K562 (cell line): ENCODE results near the gene TNIP1. TPM values are rescaled to one million over a fixed set of nuclear protein-coding genes. Genes with fewer than 3 reads are reported as not detected.

Experiments used
- BHLHE40 ChIP-seq: IDR thresholded peaks from 2 replicates; pipeline ENCODE4 v1.6.1; 2011; ENCODE audit warnings: low read length, improper control_type of control experiment
- CBFA2T3 ChIP-seq: fragments of 450-650 bp; IDR thresholded peaks from 2 replicates; pipeline ENCODE4 v1.6.1; 2017
- ETV6 ChIP-seq, 3 experiments: fragments of 150-350 bp in 1 of 3; sonication (generic) in 1 of 3; formaldehyde crosslinking in 1 of 3; IDR thresholded peaks; 2 replicates each; pipeline versions ENCODE4 v1.6.1 to v1.8.0; 2014 to 2022; ENCODE audit warnings: borderline replicate concordance in 2 of 3, low read depth in 2 of 3, antibody characterized with exemption in 1 of 3, low read length in 1 of 3, mild to moderate bottlenecking in 1 of 3, missing genetic modification reagents in 1 of 3
- FIP1L1 ChIP-seq: fragments of 200-400 bp; formaldehyde crosslinking; IDR thresholded peaks from 2 replicates; pipeline ENCODE4 v1.6.1; 2018; ENCODE audit warnings: mild to moderate bottlenecking, low read depth, low read length; ENCODE audit not compliant: poor library complexity, severe bottlenecking
- GMEB1 ChIP-seq: fragments of 250-450 bp; sonication (Bioruptor Pico); IDR thresholded peaks from 2 replicates; pipeline ENCODE4 v1.4.0; 2020; ENCODE audit warnings: mild to moderate bottlenecking
- GTF2E2 ChIP-seq: fragments of 200-800 bp; sonication (Bioruptor generic); IDR thresholded peaks from 2 replicates; pipeline ENCODE4 v1.6.1; 2016; ENCODE audit warnings: missing genetic modification characterization, missing compliant biosample characterization
- KLF1 ChIP-seq: fragments of 450-650 bp; IDR thresholded peaks from 2 replicates; pipeline ENCODE4 v1.6.1; 2016; ENCODE audit warnings: missing genetic modification characterization, missing compliant biosample characterization
- MBD2 ChIP-seq: sonication (generic); IDR thresholded peaks from 2 replicates; pipeline ENCODE4 v1.6.1; 2016; ENCODE audit warnings: low read depth, borderline replicate concordance
- MXI1 ChIP-seq: IDR thresholded peaks from 2 replicates; pipeline ENCODE4 v1.6.1; 2011; ENCODE audit warnings: low read depth, mild to moderate bottlenecking, improper control_type of control experiment, low read length
- NEUROD1 ChIP-seq: fragments of 150-350 bp; IDR thresholded peaks from 2 replicates; pipeline ENCODE4 v1.6.1; 2014; ENCODE audit warnings: borderline replicate concordance, low read length, low read depth; ENCODE audit not compliant: partially characterized antibody
- RUNX1 ChIP-seq: sonication (generic); IDR thresholded peaks from 2 replicates; pipeline ENCODE4 v1.6.1; 2016; ENCODE audit warnings: antibody characterized with exemption, low read depth
- SMAD4 ChIP-seq: fragments of 250-450 bp; sonication (Bioruptor Pico); conservative IDR thresholded peaks from 2 replicates; pipeline ENCODE4 v1.8.0; 2021; ENCODE audit warnings: inconsistent platforms, mild to moderate bottlenecking, moderate library complexity
- SMC3 ChIP-seq: conservative IDR thresholded peaks from 2 replicates; pipeline ENCODE4 v1.6.1; 2011; ENCODE audit warnings: low read depth, low read length, improper control_type of control experiment; ENCODE audit not compliant: insufficient read depth
- TAF7 ChIP-seq: fragments of 450-650 bp; IDR thresholded peaks from 2 replicates; pipeline ENCODE4 v1.6.1; 2016; ENCODE audit warnings: missing genetic modification characterization, missing compliant biosample characterization
- XRCC5 ChIP-seq: fragments of 200-400 bp; formaldehyde crosslinking; IDR thresholded peaks from 2 replicates; pipeline ENCODE4 v1.6.1; 2017; ENCODE audit warnings: low read depth, mild to moderate bottlenecking, low read length
- ZBED1 ChIP-seq: IDR thresholded peaks from 2 replicates; pipeline ENCODE4 v1.6.1; 2014
- ZBTB7A ChIP-seq: IDR thresholded peaks from 2 replicates; pipeline ENCODE4 v1.6.1; 2011; ENCODE audit warnings: low read depth, mild to moderate bottlenecking, low read length, moderate library complexity, borderline replicate concordance; ENCODE audit not compliant: control insufficient read depth
- ZNF518B ChIP-seq: fragments of 250-450 bp; sonication (Bioruptor Pico); IDR thresholded peaks from 2 replicates; pipeline ENCODE4 v1.5.0; 2021; ENCODE audit warnings: mild to moderate bottlenecking, moderate library complexity
- polyA plus RNA-seq, 8 experiments: library from polyadenylated mRNA; depleted of rRNA in 4 of 8; stranded (reverse) in 5 of 8; unstranded in 3 of 8; fragments of >200 nt; fragmentation: Nextera tagmentation in 2 of 8; fragmentation: Illumina TruSeq in 1 of 8; extraction: Ambion mirVana in 2 of 8; extraction: Trizol in 1 of 8; gene quantifications; 2 replicates each; pipeline versions ENCODE4 v1.2.1 to v1.2.3, GENCODE V29; 2011 to 2014; ENCODE audit warnings: inconsistent platforms in 1 of 8, missing spikeins in 1 of 8
- total RNA-seq, 7 experiments: library from RNA; depleted of rRNA in 6 of 7; stranded (reverse); fragments of >200 nt in 6 of 7; fragmentation: Illumina TruSeq in 2 of 7; extraction: Trizol in 2 of 7; gene quantifications; 2 replicates each; pipeline versions ENCODE4 v1.2.1 to v1.2.3, GENCODE V29; 2011 to 2021; ENCODE audit warnings: low replicate concordance in 1 of 7
- TF ChIP-seq, protein P1 (sequence below): fragments of 250-450 bp; sonication (Bioruptor Pico); IDR thresholded peaks from 2 replicates; pipeline ENCODE4 v1.5.0; 2021

Gene TNIP1
- total and polyA plus RNA-seq, 9 of the 15 experiments (the other 6 are each of a cell fraction or from before 2014, with no cell fraction given): 0.46 to 41.0 (median 24.6) TPM

- peak; percentile 25 for TF ChIP-seq NEUROD1
- TF ChIP-seq CBFA2T3: no peak
- TF ChIP-seq BHLHE40: peak; percentile 48
- TF ChIP-seq ETV6 (IDR thresholded peaks at IDR 0.05; ENCODE audit: borderline replicate concordance in 1 of 2, low read depth in 2 of 2, low read length in 1 of 2): 0 out of 4 replicates have a peak, but pooled peaks of 1 of the 2 experiments have one; percentile 15
- TF ChIP-seq ETV6 (CRISPR knock-in tag; IDR thresholded peaks at IDR 0.05; ENCODE audit: borderline replicate concordance): no peak
- TF ChIP-seq GMEB1 (CRISPR knock-in tag): peak; percentile 80
- peak; percentile 25; the same call in 1 of the 2 replicates for TF ChIP-seq TAF7 (tag)
- TF ChIP-seq KLF1 (tag): peak; percentile 87
- TF ChIP-seq GTF2E2 (tag): peak; percentile 79
- peak; percentile 86; the same call in 1 of the 2 replicates for TF ChIP-seq ZBTB7A
- 0 out of 2 replicates have a peak, but pooled peaks have one; percentile 21 for TF ChIP-seq ZBED1
- TF ChIP-seq MBD2: peak; percentile 55; the same call in 1 of the 2 replicates
- TF ChIP-seq MXI1: 0 out of 2 replicates have a peak, but pooled peaks have one; percentile 49
- TF ChIP-seq RUNX1: no peak
- TF ChIP-seq XRCC5: peak; percentile 37; the same call in 1 of the 2 replicates
- peak; percentile 90 for TF ChIP-seq SMAD4 (CRISPR knock-in tag)
- 0 out of 2 replicates have a peak, but pooled peaks have one; percentile 9 for TF ChIP-seq SMC3
- peak; percentile 78 for TF ChIP-seq FIP1L1
- no peak for TF ChIP-seq ZNF518B
- TF ChIP-seq, protein P1, sequence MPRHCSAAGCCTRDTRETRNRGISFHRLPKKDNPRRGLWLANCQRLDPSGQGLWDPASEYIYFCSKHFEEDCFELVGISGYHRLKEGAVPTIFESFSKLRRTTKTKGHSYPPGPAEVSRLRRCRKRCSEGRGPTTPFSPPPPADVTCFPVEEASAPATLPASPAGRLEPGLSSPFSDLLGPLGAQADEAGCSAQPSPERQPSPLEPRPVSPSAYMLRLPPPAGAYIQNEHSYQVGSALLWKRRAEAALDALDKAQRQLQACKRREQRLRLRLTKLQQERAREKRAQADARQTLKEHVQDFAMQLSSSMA: 0 out of 2 replicates have a peak, but pooled peaks have one; percentile 18
Observed at GRCh38 chr5:151080613-151081430, at the start of gene TNIP1 (continued).
